ENCODE data around the gene NDRG4.

- TF ChIP-seq CTCF (IDR thresholded peaks at IDR 0.05) (no peak), POLR2A (IDR thresholded peaks at IDR 0.05) (no peak), POLR2AphosphoS5 (IDR thresholded peaks at IDR 0.05) (no peak), EP300 (IDR thresholded peaks at IDR 0.05) (no peak)
These were observed 34.0 kb downstream of the NDRG4 start for GRCh38 chr16:58533751-58534470.

All from gastroesophageal sphincter (tissue), 3 donors.